ENCODE results near the gene RP2.

DNA sequence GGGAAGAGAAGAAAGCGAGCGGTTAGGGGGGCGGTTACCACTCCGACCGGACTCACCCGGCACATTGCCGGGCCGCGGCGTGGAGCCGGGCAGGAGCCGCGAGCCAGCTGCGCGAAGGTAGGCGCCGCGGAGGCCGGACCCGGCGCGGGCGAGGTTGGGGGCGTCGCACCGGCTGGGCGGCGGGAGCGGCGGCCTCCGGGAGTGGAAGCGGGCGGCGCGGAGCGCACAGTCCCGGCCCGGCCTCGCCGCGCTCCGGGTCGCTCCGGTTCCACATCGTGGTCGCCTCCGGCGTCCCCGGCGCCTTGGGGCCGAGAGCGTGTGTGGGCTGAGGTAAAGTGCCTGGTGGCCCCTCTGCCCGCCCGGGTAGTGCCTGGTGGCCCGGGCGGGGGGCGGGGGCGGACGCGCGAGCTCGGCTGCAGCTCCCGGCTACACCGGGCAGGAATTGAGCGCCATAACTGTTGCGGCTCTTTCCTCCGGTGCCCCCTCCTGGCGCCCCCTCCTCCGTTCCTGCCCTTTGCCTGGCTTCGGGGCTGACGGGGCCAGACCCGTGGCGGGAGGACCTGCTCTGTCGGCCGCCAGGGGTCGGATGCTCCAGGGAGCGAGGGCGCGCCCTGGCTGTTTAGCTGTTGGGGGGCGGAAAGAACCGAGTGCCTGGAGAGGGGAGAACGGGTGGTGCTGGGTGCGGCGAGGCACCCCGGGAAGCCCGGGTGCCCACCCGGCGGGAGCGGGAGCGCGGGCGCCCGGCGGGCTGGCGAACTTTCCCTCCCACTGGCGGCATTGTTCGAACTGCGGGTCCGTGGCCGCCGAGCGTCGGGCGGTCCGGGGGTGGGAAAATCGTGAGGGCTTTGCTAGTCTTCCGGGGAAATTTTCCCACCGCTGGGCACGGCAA, 76.0 kb downstream of the RP2 start:
- TF ChIP-seq EZH2phosphoT487 (IDR thresholded peaks at IDR 0.05; ENCODE audit: borderline replicate concordance): no peak
- no peak for TF ChIP-seq CEBPB (IDR thresholded peaks at IDR 0.05; ENCODE audit: low read depth)
- TF ChIP-seq POLR2A (IDR thresholded peaks at IDR 0.05; ENCODE audit: borderline replicate concordance, extremely low read depth, insufficient read depth, insufficient read length): no peak
- TF ChIP-seq, protein P1, sequence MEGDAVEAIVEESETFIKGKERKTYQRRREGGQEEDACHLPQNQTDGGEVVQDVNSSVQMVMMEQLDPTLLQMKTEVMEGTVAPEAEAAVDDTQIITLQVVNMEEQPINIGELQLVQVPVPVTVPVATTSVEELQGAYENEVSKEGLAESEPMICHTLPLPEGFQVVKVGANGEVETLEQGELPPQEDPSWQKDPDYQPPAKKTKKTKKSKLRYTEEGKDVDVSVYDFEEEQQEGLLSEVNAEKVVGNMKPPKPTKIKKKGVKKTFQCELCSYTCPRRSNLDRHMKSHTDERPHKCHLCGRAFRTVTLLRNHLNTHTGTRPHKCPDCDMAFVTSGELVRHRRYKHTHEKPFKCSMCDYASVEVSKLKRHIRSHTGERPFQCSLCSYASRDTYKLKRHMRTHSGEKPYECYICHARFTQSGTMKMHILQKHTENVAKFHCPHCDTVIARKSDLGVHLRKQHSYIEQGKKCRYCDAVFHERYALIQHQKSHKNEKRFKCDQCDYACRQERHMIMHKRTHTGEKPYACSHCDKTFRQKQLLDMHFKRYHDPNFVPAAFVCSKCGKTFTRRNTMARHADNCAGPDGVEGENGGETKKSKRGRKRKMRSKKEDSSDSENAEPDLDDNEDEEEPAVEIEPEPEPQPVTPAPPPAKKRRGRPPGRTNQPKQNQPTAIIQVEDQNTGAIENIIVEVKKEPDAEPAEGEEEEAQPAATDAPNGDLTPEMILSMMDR (IDR thresholded peaks at IDR 0.05 in 2 of 3, conservative IDR thresholded peaks at IDR 0.05 in 1 of 3; ENCODE audit: borderline replicate concordance in 1 of 3, insufficient read depth in 1 of 3, low read depth in 2 of 3, low read length in 2 of 3): peak; percentile 42 to 57 (median 42); a peak in 5 of 6 replicates
- TF ChIP-seq POLR2AphosphoS5 (IDR thresholded peaks at IDR 0.05; ENCODE audit: low read depth, low read length): no peak
- no peak for TF ChIP-seq TCF7L2 (IDR thresholded peaks at IDR 0.05; ENCODE audit: borderline replicate concordance, extremely low read depth, insufficient read depth, insufficient read length)
- TF ChIP-seq, protein P2, sequence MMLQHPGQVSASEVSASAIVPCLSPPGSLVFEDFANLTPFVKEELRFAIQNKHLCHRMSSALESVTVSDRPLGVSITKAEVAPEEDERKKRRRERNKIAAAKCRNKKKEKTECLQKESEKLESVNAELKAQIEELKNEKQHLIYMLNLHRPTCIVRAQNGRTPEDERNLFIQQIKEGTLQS (IDR thresholded peaks at IDR 0.05): no peak

All from HCT116 (cell line).